ENCODE data around the gene PHRF1.

PHRF1 gene

DNA sequence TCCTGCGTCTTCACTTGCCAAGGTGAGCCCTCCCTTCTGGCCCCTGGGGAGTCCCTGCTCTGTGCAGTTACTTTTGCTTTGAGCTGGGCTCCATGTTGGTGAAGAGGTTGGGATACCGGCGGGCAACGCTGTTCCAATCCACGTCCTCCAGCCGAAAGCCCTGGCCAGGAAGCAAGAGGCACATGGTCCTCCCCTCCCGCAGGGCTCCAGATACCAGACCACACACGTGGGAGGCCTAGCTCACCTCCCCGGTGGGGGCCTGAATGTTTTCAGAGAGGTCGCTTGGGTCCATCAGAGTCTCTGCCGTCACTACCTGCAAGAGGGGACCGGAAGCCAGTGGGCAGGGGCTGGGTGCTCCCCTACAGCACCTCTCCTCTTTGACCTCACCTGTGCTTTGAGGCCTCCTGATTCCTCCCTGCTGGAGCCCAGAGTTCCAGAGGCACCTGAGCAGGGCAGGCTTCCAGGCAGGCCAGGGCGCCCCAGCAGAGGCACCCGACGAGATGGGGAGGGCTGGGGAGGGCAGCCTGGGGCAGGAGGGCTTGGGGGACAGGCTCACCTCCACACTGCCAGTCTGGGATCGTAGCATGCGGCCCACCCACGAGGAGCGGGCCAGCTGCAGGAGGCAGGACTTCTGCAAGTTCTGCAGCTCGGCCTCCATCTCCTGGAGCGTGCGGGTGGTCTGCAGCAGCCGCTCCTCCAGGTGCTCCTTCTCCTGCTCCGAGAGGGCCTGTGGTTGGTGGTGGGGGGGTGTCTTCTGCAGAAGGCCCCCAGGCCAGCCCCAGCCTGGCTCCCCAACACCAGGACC is 18.7 kb upstream of the PHRF1 start:
- no peak for DNase-seq

- DNase-seq: no peak
Observed at GRCh38 chr11:558503-558902, 17.8 kb upstream of the PHRF1 start.

DNA sequence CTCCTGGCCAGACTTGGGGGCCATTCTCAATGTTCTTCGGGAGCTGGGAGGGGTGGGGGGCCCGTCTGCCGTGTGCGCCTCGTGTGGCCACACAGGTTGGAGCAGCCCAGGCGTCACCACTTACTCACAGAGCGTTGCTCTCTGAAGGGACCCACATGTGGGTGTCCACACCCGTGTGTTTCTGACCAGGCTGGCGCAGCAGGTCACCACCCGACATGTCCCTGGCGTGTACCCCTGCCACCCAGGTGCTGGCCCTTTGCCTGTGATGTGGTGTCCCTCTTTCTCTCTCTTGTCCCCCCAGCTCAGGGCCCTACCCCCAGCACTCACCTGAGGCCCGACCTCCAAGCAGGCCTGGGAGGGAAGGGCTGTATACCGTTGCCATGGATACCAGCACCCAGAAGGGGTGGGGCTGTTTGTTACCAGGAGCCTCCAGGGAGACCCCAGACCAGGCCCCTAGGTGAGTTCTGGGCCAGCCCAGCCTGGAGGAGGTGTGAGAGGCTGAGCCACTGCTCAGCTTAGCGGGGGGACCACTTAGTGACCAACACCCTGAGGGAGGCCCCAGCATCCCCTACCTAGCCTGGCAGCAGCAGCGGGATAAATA is 17.1 kb upstream of the PHRF1 start:
- no peak for DNase-seq

- no peak for DNase-seq
Observed at GRCh38 chr11:559712-560304, 16.5 kb upstream of the PHRF1 start.

GRCh38 chr11:560305-561147 is 15.7 kb upstream of the PHRF1 start, which contains the start of the genes LMNTD2 and RASSF7:
TSS of gene LMNTD2 (minus strand) at chr11:560738. CDS start at chr11:560716, 22 bp downstream.
TSS of gene RASSF7 (plus strand) at chr11:560970. CDS start at chr11:561769, 799 bp downstream.
- peak; percentile 91 to 95 for DNase-seq

- DNase-seq: no peak
Observed at GRCh38 chr11:561148-562003, 14.9 kb upstream of the PHRF1 start.

GRCh38 chr11:562046-562645 is 14.1 kb upstream of the PHRF1 start:
- DNase-seq: no peak

- DNase-seq: no peak
Observed at GRCh38 chr11:563066-563811, 13.0 kb upstream of the PHRF1 start.

DNA sequence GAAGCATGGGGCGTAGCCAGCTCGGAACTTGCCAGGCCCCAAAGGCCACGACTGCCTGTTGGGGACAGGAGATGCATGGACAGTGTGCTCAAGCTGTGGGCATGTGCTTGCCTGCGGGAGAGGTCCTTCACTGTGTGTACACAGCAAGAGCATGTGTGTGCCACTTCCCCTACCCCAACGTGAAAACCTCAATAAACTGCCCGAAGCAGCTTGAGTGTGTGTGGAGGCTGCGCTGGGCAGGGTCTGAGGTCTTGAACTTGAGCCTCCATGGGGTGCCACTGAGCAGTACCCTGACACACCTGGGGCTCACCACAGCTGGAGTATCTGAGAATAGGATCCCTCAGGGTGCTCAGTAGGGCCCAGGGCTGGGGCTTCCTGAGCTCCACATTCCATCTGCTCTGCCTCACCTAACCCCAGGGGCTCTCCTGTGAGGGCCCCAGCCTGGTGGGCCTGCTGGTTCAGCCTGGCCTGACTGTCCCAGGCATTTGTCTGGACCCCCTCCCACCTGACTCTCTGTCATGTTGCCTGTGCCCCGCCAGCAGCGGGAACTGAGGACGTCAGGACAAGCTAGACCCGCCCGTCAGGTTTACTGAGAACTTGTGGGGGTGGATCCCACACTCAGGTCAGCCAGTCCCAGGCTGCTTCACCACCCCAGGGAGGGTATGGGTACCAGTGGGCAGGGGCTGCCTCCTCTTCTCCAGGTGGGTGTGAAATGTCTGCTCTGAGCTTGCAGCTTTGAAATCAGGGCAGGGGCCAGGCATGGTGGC is 12.3 kb upstream of the PHRF1 start:
- DNase-seq: no peak

DNA sequence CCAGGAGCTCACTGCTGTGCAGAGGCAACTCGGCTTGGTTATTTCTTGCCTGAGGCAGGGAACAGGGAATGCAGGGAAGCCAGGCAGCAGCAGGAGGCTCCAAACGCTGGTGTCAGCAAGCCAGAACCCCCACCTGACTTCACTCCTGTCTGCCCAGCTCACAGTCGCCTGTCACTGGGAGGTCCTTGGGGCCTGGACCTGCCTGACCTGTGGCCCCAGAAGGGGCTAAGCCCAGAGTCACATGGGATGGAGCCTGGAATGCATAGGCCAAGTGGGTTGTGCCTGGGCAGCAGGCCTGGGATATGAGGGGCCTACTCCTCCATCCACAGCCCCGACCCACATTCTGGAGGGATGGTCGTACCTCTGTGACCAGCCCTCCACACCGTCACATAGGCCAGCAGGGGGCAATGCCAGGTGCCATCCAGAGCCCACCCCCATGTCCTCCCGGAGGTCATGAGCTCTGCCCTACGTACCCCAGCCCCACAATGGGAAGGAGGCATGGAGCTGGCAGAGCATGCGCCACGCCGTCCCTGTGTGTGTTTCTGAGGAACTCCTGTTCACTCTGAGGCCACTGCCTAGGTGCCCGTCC is 10.3 kb upstream of the PHRF1 start:
- DNase-seq: no peak

DNA sequence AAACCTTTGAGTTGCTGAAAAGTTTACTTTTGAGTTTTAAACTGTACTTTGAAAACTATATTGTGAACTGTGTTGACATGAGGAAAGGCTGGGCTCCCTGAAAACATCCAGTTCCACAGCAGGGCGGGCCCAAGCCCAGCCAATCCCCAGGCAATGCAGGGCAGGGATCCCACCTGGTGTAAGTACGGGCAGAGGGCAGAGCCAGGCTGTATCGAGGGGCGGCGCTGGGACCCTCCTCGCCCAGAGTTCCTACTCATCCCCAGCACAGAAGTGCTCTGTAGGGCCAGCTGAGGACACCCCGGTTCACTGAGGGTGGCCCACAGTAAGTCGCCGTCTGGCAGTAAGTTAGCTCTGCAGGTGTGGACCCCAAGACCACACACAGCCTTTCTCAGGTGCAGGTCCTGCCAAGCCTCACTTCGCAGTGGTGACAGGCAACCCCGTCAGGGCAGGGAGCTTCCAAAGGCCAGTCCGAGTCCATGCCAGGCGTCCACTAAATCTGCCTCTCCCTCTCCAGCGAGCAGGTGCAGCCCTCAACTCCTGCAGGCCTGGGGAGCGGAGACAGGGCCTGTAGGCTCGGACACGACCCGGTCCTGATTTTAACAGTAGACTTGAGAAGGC is 9.2 kb upstream of the PHRF1 start:
- DNase-seq: no peak

DNA sequence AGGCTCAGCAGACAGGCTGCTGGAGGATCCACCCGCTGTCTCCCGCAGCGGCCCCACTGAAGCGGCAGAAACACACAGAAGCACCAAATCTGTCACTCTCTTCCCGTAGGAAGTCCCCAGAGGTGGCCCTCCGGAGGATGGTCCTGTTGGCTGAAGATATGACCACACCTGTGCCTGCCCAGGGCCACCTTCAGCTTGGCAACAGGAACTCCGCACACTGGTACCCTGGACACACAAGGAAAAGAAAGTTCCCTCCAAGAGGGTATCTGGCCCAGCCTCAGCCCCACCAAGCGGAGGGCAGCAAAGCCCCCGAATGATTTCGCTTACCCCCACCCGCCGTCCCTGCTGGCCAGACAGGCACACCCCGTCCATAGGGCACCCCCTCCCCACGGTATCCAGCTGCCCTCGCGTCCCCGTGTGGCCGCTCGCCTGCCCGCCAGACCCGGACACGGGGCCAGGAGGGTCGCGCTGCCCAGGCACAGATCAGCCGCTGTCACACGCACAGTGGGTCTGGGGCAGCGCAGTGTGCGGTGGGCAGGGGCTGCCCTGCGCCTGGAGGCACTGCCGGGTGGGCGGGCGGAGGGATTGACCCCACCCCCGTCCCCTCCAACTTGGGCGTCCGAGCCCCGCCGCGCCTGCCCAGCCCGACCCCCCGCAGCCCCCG is 8.5 kb upstream of the PHRF1 start:
- DNase-seq: no peak

DNA sequence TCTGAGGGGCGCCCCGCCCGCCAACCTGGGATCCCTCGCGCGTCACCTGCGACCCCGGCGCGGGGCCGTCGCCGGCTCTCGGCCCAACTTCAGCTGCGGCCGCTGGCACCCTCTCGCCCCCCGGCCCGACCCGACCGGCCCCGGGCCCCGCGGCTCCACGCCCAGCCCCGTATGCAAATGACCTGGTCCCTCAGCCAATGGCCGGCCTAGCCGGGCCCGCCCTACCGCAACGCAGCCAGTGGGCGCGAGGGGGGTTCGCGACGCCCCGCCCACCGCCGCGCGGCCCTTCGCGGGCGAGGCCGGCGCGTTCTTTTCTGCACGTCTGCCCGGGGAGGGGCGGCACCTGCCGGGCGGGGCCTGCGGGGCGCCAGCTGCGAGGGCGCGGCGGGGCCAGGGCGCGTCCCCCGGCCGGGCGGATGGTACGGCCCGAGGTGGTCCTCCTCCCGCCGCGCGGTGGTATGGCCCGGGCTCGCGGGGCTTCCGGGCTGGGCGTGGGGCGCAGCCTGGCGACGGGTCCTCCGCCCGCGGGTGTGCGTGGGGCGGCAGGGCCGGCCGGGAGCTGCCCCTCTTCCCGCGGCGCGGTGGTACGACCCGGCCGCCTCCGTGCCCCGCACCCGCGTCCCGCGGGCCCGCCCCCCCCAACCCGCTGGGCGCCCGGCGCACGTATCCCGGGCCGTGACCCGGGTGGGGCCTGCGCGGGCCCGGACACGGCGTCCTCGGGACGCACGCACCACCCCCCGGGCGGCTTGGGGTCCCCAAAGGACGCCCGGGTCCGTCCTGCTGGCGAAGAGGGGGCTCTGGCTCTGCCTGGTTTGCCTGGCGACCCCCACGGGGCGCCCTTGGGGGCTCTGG is 7.7 kb upstream of the PHRF1 start:
- peak; percentile 82 to 98 for DNase-seq

- no peak for DNase-seq
Observed at GRCh38 chr11:569158-569885, 6.9 kb upstream of the PHRF1 start.

DNA sequence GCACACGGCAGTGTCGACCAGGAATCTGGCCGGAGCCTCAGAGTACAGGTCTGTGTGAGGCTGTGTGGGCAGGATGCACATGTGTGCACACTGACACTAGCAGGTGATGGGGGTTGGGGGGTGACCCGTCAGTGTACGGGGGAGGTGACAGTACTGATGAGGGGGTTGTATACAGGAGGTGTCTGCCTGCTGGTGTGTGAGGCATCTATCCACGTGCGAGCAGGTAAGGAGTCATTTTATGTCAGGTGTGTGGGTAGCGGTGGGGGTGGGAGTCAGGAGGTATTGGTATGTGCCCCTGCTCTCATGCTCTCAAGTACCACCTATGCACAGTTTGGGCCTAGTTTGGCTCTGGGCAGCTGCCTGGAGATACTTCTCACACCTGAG is 4.5 kb upstream of the PHRF1 start:
- DNase-seq: no peak

DNA sequence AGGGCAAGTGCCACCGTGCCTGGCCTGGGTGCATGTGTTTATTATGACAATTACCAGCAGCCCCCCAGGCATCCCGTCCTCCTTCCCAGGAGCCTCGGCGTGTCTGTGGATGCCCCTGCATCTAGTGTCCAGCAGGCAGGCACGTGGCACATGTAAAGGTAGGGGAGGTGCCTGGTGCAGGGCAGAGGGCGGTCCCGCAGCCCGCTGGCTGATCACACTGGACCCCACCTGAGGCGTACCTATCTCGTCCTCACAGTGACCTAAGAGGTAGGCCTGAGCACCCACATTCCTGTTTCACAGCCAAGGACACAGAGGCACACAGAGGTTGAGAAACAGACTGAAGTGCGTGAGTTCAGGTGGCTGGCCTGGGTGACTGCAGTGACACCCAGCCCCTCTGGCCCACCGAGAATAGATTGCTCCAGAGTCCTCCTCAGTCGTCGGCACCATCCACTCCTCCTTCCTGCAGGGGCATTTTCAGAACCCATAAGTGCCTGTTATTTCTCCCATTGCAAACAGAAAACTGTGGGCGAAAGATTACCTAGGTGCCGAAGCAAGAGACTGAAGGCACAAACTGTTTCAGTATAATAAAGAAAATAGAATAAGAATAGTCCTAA is 3.0 kb upstream of the PHRF1 start:
- DNase-seq: no peak

Data from NCI-H187 (cell line).